Raji (cell line): ENCODE data around the gene GFM1.

ENCODE experiments used
- POLR2A ChIP-seq: IDR thresholded peaks from 2 replicates; pipeline ENCODE4 v1.6.1; 2011; ENCODE audit warnings: low read depth, low read length, control low read depth; ENCODE audit not compliant: insufficient read depth

The GFM1 gene

DNA sequence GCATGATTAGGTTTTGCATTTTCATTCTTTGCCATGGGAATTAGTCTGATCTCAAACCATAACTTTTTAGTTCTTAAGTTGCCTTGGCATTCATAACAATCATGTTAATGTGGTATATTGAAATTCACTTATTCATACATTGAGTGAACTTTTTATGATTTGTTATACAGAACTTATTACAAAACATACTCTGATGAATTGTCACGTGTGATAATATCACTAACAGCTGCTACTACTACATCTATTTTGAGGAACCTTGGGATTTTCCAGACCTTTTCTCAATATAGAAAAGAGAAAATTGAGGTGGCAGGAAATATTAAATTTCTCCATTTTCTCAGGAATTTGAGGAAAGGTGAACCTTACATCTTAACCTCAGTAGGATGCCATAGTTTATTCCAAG is 18.9 kb downstream of the GFM1 start:
- no peak for TF ChIP-seq POLR2A

DNA sequence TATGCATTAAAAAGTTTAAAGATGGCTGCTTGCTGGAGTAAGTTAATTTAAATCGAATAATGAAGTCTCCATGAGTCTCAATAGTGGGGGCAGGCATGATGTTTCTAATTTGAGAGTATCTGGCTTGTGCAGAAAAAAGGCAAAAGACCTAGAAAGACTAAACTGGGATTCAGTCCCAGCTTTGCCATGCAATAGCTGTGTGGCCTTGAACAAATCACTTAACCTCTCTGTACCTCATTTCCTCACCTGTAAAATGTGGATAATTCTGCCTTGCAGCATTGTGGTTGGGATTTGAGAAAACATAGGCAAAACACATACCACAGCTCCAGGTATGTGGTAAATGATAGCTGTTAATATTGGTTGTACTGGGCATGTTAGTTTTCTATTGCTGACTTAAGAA is 19.5 kb downstream of the GFM1 start:
- no peak for TF ChIP-seq POLR2A

GRCh38 chr3:158666416-158666815 is 22.1 kb downstream of the GFM1 start:
- no peak for TF ChIP-seq POLR2A

DNA sequence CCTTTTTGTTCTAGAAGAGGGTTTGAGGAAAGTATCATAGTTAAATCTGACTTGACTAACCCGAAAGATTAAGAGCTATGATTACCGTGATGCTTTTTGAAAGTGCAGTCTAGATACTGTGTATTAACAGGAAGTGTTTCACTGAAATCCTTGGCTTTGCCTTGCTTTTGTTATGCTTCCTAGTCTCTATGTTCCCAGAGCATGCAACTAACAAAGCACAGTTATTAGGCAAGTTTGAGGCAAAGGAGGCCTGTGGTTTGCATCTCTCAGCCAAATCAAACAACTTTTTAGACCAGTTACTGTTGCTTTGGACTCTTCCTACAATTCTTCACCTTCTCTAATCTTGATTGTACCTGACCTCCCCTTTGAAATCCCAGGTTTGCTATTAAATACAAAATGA is 24.2 kb downstream of the GFM1 start:
- TF ChIP-seq POLR2A, result no peak

- no peak for TF ChIP-seq POLR2A
Measured at GRCh38 chr3:158671821-158672214, 27.5 kb downstream of the GFM1 start.

DNA sequence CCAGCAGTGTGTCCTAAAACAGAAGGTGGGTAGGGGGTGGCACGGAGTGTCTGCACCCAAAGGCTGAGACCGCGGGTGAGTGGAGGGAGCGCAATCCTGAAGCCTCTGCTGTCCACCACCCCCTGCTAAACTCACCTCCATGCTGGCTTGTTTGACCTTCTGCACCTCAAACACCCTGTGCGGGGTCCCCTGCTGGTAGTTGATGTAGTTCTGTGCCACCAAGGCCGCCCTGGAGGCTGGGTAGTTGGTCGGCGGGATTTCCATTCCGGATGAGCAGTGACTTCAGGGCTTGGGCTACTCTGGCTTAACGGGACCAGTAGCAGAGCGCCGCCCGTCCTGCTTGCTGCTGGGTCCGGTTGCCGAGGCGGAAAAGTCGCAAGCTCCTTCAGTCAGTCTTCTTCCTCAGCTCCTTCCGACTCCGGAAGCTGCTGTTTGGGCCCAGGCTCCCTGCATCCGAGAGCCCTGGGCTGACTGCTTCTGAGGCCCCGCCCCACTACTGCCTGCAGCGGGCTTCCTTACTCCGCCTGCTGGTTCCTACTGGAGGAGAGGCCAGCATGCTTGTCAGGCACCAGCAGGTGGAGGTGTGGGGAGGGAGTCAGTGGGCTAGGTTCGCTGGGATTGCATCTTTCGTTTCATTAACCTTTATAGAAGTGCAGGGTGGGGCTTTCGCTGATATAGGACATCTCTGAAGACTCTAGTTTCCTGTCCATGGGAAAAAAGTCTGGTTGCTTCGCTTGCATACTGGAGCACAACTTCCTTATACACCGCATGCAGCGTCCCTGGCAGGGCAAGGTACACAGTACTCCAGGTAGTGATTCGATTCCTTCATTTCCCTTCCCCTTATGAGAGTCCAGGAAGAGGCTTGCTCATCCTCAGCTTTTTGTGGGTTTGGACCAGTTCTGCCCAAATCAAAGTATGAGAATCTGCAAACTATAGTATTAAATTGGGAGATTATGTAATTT is 28.2 kb downstream of the GFM1 start, which contains the start of gene LXN:
LXN (minus strand) TSS at position 434 of the 962 bp plus-strand sequence; CDS start at position 264, 170 bp downstream.
- TF ChIP-seq POLR2A, result no peak

DNA sequence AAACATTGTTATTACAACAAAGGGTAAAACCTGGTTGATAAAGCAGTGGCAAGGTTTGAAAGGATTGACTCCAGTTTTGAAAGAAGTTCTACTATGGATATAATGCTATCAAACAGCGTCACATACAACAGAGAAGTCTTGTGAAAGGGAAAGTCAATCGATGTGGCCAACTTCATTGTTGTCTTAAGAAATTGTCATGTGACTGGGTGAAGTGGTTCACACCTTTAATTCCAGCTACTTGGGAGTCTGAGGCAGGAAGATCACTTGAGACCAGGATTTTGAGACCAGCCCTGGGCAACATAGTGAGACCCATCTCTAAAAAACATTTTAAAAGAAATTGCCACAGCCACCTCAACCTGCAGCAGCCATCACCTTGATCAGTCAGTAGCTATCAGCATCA is 34.4 kb downstream of the GFM1 start:
- TF ChIP-seq POLR2A, result no peak

DNA sequence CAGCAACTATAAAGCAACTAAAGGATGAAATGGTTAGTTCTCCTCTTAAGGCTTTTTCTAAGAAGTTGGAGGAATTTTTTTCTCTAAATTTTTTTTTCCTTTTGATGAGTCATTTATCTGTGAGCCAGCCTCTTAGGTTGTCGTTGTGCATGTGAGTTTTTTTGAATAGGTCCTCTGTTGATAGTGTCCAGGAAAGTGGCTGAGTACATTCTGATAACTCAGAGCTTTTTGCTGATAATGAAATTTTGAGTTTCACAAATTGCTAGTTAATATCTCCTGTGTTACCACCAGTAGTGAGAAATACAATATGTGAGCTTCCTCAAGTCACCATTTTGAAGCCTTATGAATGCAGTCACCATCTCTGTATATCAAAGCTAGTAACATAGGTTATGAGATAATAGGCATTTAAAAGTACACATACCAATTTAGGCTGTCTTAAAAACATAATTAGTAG is 35.2 kb downstream of the GFM1 start:
- TF ChIP-seq POLR2A, result no peak

DNA sequence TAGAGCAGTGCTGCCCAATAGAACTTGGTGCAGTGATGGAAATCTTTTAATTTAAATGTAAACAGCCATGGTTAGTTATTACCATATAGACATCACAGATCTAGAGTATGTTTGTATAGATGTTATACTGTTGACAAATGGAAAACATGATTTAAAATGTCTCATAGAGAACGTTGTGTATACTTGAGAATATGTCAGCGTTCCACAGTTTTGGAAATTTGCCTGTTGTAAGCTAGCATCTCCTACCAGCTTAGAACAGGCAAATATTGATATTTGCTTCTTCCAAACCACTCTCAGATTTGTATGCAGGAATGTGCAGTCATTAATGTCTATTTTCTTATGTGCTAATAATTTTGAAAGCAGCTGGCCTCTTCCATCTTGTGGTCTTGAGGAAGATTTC is 36.5 kb downstream of the GFM1 start:
- no peak for TF ChIP-seq POLR2A

- no peak for TF ChIP-seq POLR2A
Measured at GRCh38 chr3:158683230-158683962, 39.1 kb downstream of the GFM1 start.

DNA sequence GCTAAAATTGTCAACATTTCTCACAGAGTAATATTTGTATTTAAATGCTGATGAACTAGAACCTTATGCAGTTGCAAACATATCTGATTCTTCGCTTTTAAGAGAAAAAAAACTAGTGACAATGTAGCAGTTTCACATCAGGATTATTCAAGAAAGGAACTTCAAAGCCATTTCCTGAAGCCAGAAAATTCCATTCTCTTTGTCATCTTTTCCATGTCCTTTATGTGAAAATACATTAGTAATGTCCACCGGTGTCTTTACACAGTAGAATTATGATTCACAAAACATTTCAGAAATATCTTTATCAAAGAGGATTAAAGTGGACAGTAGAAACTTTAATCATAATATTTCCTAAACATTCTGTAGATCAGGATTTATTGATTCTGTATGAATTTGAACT is 40.8 kb downstream of the GFM1 start:
- TF ChIP-seq POLR2A, result no peak

DNA sequence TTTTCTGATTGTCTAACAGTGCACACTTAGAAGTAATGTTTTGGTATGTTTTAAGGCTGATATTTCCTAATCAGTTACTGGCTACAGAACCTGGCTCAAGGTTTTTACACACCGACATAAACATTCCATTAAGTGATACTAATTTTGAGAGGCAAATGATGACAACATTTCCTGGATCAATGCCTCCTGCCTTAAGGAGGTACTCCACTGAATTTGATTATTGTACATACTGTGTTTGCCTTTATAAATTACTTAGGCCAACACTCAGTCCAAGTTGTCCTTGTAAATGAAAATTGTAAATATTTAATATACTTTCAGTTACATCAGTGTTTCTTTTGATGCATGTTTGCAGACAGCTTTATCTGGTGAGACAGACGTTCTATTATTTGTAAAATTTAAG is 52.3 kb downstream of the GFM1 start:
- no peak for TF ChIP-seq POLR2A

GRCh38 chr3:158700559-158700958 is 56.2 kb downstream of the GFM1 start:
- TF ChIP-seq POLR2A, result no peak

GRCh38 chr3:158701420-158702065 is 57.2 kb downstream of the GFM1 start:
- no peak for TF ChIP-seq POLR2A

DNA sequence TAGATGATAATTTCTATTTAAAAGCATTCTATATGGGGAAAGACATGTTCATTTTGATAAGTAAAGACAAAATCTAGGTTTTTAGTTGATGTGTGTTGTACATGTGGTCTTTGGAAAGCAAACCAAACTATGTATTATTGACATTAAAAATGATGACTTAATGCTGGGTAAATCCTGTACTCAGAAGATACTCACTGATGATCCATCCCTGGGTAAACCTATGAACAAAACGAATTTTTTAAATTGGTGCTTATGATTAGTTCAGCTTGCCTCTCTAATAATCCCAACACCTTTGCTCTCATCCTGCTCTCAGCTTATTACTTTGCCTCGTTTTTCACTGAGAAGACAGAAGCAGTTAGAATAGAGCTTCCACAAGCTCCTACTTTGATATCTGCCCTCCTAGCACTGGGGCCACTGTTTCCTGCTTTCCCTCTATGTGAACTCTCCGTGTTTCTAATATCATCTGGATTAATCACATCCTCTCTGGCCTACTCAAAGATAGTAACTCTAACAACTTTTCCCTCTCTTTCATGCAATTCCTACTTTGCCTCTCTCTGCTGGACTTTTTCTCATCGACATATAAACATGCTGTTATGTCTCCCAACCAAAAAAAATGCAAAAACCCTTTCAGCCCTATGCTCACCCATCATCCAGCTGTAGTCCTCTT is 58.6 kb downstream of the GFM1 start:
- no peak for TF ChIP-seq POLR2A

DNA sequence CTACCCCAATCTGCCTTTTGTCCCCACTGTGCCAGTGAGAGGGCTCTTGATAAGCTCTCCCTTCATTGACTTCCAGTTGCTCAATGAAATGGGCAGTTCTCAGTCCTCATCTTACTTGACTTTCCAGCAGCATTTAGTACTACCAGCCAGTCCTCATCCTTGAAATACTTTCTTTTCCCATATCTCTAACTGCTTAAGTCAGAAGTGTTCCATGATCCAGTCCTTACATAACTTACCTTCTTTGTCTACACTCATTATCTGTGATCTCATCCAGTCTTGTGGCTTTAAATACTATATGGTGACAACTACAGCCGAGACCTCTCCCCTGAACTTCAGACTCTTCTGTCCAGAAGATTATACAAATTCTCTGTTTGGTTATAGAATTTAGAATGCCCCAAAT is 59.2 kb downstream of the GFM1 start:
- TF ChIP-seq POLR2A, result no peak

- no peak for TF ChIP-seq POLR2A
Measured at GRCh38 chr3:158709666-158710083, 65.3 kb downstream of the GFM1 start.
